Muscle of leg (tissue), 11 donors: ENCODE measurements around the gene NBDY. TPM values are rescaled to one million over a fixed set of nuclear protein-coding genes. Genes with fewer than 3 reads are reported as not detected.
A peak's percentile ranks its signal among the peaks of the same experiment; 100 is the strongest.

Source experiments
- DNase-seq: peaks from one replicate; pipeline ENCODE4 v3.0.0; 2013
- H3K27ac ChIP-seq: one replicate; pipeline ENCODE4 v1.5.1; 2013; ENCODE audit warnings: mild to moderate bottlenecking, low read length, control low read depth
- H3K27me3 ChIP-seq: one replicate; pipeline ENCODE4 v1.6.1; 2013; ENCODE audit warnings: low read length; ENCODE audit not compliant: control insufficient read depth, insufficient read depth
- H3K36me3 ChIP-seq: one replicate; pipeline ENCODE4 v1.6.1; 2013; ENCODE audit warnings: low read length; ENCODE audit not compliant: control insufficient read depth, insufficient read depth
- H3K4me1 ChIP-seq: one replicate; pipeline ENCODE4 v1.6.1; 2013; ENCODE audit warnings: low read length; ENCODE audit not compliant: control insufficient read depth, insufficient read depth
- H3K4me3 ChIP-seq: one replicate; pipeline ENCODE4 v1.5.1; 2013; ENCODE audit warnings: low read length, control low read depth
- H3K9me3 ChIP-seq: replicated peaks from 2 replicates; pipeline ENCODE4 v1.6.1; 2013; ENCODE audit warnings: low read depth, low read length; ENCODE audit not compliant: control insufficient read depth
- WGBS: methylation state at CpG from one replicate; pipeline ENCODE4 v1.1.5; 2013; ENCODE audit warnings: missing lambda C conversion rate; ENCODE audit not compliant: insufficient coverage; 5-methylcytosine and 5-hydroxymethylcytosine counted together
- polyA plus RNA-seq, 8 donors: library from polyadenylated mRNA; unstranded; fragments of 120-200 nt; gene quantifications; one replicate each; pipeline versions ENCODE4 v1.2.1 to v1.2.3, GENCODE V29; 2013; ENCODE audit warnings: inconsistent platforms in 1 of 8, low replicate concordance in 1 of 8; ENCODE audit not compliant: insufficient read length in 8 of 8, insufficient read depth in 1 of 8
- total RNA-seq: library from RNA; stranded (reverse); fragments of 120-200 nt; gene quantifications from one replicate; pipeline ENCODE4 v1.2.4, GENCODE V29; 2013

NBDY gene
- total and polyA plus RNA-seq, 9 donors = 8.1 to 52.5 (median 45.1) TPM

DNA sequence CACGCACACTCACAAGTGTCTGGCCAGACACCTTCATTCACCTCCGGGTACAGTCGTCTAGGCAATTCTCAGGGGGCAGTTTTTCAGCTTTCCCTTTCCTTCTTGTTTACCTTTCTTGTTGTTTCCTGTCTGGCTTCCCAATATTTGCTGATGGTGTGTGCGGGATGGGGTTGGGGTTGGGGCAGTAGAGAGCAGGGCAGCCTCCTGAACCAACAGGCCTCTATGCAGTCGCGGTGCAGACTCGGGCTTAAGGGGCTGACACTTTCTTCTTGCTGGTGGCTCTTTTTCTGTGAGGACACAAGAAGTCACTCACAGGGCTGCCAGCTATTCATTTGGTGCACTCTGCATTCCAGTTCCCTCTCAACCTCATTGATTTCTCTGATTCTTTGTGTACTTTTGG, 56.4 kb downstream of the NBDY start:
- Histone ChIP-seq H3K4me3 (no peak overlapping the region), H3K27me3 (no peaks in the 10 kb centered on the region), H3K36me3 (peaks cover 8% of the 10 kb centered on the region), H3K27ac (no peak overlapping the region), H3K9me3 (no peaks in the 10 kb centered on the region), H3K4me1 (peaks cover 21% of the 10 kb centered on the region)
- DNase-seq = no peak
- 80% methylated on average over 6 of the region's 7 CpGs for WGBS

DNA sequence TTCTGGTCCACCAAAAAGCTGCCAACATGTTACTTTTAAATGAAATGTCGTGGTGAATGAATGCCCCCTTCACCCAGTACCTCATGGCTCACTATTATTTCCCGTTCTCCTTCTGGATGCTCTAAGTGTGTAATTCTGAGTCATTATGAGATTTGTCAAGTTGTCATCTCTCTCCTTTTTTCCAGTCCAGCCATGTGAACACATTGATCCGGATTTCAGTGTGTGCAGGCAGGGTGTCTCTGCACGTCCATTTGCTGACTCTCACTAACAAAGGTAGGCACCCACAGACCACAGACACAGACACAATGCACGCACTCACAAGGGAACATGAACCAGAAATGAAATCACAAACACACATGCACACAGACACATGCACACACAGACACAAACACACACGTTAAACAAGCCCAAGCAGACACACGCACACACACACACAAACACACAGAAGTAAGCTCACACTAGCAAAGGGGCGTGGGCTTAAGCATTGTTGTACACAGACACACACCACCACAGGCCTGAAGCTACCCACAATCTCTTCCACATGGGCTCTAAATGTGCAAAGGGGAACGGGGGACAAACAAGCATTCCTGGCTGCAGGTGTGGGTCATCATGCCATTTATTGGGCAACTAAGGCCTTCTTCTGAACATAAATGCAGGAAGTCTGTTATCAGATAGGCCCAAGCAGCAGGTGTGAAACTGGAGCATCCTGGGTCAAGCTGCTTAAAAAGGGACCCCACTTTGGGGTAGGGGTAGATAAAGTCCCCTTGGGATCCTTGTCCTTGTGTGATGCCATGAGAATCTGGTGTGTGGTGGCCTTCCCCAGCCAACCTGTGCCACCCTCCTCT, 58.1 kb downstream of the NBDY start:
- Histone ChIP-seq H3K27ac (no peak overlapping the region), H3K4me1 (peaks cover 21% of the 10 kb centered on the region), H3K27me3 (peaks cover 2% of the 10 kb centered on the region), H3K36me3 (peaks cover 8% of the 10 kb centered on the region), H3K9me3 (no peaks in the 10 kb centered on the region), H3K4me3 (no peak overlapping the region)
- 77% methylated on average over 7 of the region's 9 CpGs for WGBS
- DNase-seq = no peak

DNA sequence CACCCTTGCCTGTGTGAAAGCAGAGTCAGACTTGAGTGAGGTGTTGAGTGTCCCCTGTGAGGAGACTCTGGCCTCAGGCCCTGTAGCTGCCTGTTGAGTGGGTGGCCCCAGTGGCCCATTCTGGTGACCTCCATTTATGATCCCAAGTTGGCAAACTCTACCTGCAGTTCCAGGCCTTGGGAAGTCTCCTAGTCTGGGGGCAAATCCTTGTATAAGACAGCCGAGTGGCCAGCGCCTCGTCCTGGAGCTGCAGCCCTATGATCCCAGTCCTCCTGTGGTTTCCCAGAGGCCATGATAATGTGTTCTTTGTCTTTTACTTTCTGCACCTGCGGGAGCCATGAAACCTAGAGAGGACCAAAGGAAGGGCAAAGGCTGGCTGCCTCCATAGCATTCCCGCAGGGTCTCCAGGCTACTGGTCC, 58.7 kb downstream of the NBDY start:
- H3K4me1 ChIP-seq = peaks cover 19% of the 10 kb centered on the region
- H3K9me3 ChIP-seq = no peaks in the 10 kb centered on the region
- H3K36me3 ChIP-seq = peaks cover 8% of the 10 kb centered on the region
- peaks cover 2% of the 10 kb centered on the region for H3K27me3 ChIP-seq
- H3K27ac ChIP-seq = no peak overlapping the region
- no peak overlapping the region for H3K4me3 ChIP-seq
- WGBS = 75% methylated on average over 2 of the region's 5 CpGs
- no peak for DNase-seq

DNA sequence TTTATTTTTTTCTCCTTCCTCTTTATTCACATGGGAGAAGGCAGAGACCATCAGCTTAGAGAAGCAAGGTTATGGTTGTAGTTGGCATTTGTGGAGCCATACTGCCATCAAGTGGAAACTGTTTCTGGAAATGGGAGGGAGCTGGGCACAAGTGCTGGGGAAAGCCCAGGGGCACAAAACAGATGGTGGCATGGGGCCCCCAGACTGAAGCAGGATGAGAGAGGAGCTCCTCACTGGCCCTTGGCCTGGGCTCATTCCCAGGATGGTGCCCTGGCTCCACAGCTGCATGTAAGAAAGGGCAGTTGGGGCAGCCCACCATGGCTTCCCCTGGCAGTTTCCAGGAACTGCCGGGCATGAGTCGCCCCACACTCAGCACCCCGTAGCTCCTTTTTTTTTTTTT, 59.2 kb downstream of the NBDY start:
- H3K27ac ChIP-seq = peak overlapping the region; percentile 25
- H3K4me1 ChIP-seq = peaks cover 16% of the 10 kb centered on the region
- H3K27me3 ChIP-seq = peaks cover 2% of the 10 kb centered on the region
- 56% methylated on average over 3 of the region's 3 CpGs for WGBS
- peaks cover 8% of the 10 kb centered on the region for H3K36me3 ChIP-seq
- H3K4me3 ChIP-seq = peak overlapping the region; percentile 8
- peak; percentile 51 for DNase-seq
- no peaks in the 10 kb centered on the region for H3K9me3 ChIP-seq

DNA sequence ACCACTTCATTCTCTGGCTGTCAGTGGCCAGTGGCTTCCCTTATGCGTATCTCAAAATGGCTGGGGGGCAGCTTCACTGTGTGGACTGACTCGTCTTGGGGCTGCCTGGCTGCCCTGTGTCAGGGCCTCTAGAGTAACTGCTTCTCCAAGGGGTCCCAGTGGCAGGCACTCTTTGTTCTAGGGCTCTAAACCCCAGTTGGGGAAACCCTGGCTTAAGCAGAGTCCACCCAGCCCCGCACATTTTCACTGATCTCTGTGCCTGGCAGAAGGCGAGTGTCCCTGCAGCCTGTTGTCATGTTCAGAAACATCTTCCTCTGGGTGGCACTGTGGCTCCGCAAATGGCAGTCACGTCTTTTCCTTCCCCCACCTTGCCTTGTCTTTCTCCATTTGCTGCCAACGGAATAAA, 59.7 kb downstream of the NBDY start:
- Histone ChIP-seq H3K27ac (peak overlapping the region; percentile 25), H3K27me3 (peaks cover 5% of the 10 kb centered on the region), H3K4me3 (peak overlapping the region; percentile 8), H3K9me3 (no peaks in the 10 kb centered on the region), H3K36me3 (peaks cover 8% of the 10 kb centered on the region), H3K4me1 (peaks cover 14% of the 10 kb centered on the region)
- no peak for DNase-seq
- 67% methylated on average over 5 of the region's 7 CpGs for WGBS

DNA sequence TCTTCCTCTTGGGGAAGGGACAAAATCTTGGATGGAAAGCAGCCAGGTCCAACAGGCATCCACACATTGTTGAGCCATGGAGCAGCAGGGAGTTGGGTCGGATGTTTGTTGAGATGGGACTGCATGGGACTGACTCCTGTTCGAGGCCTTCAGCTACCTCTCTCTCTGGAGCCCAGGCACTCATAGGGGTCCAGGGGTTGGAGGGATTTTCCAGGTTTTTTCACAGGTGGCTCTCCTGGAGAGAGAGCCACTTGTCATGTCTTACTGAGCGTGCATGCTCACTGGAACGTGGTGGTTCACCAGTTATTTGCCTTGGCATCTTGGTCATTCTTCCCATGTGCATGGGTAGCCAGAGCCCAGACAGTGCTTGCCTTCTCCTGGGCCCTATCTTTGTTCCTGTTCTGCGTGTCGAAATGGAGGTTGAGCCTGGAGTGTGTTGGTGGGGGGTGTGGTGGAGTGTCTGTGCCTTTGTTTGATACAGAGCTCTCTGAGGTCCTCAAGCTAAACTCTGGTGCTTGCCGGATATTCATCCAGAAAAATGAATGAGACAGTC, 60.6 kb downstream of the NBDY start:
- WGBS = 94% methylated on average over 5 of the region's 7 CpGs
- no peak overlapping the region for H3K4me3 ChIP-seq
- peaks cover 8% of the 10 kb centered on the region for H3K36me3 ChIP-seq
- peaks cover 8% of the 10 kb centered on the region for H3K27me3 ChIP-seq
- H3K9me3 ChIP-seq = no peaks in the 10 kb centered on the region
- H3K4me1 ChIP-seq = peaks cover 10% of the 10 kb centered on the region
- DNase-seq = no peak
- no peak overlapping the region for H3K27ac ChIP-seq

DNA sequence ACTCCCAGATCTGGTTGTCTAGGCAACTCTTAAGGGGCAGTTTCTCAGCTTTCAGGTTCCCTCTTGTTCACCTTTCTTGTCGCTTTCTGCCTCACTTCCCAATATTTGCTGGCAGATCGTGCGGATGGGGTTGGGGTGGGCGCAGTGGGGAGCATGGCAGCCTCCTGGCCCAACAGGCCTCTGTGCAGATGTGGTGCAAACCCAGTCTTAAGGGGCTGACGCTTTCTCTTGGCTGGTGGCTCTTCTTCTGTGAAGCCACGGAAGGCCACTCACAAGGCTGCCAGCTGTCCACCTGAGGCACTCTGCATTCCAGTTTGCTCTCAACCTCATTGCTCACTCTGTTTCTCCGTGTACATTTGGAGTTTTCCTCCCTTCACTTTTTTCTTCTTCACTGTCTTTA, 61.7 kb downstream of the NBDY start:
- Histone ChIP-seq H3K27ac (no peak overlapping the region), H3K4me1 (peaks cover 10% of the 10 kb centered on the region)
- 88% methylated on average over 2 of the region's 7 CpGs for WGBS

DNA sequence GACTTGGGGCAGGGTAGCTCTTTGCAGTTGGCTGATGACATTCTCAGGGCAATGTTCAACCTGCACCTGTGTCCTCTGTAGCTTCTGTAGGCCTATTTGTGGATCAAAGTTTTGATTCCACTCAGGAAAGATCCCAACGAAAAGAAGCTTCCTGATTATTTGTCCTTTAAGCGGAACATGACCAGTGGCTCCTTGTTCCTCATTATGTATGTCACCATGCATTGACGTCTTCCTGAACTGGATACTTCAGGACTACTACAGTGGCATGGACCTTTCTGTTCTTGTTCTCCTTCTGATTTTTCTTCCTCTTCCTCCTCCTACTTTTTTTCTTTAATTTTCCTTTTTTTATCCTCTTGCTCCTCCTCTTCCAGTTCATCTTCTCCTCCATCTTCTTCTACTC, 62.4 kb downstream of the NBDY start:
- Histone ChIP-seq H3K27me3 (peaks cover 12% of the 10 kb centered on the region), H3K4me1 (peaks cover 10% of the 10 kb centered on the region), H3K4me3 (no peak overlapping the region), H3K9me3 (no peaks in the 10 kb centered on the region), H3K36me3 (peaks cover 8% of the 10 kb centered on the region), H3K27ac (no peak overlapping the region)
- no peak for DNase-seq
- 77% methylated on average over 3 of the region's 3 CpGs for WGBS

More for the DNA sequence above, 61.7 kb downstream of the NBDY start:
- peaks cover 8% of the 10 kb centered on the region for H3K36me3 ChIP-seq
- no peak for DNase-seq
- H3K27me3 ChIP-seq = peaks cover 8% of the 10 kb centered on the region
- H3K9me3 ChIP-seq = no peaks in the 10 kb centered on the region
- no peak overlapping the region for H3K4me3 ChIP-seq

DNA sequence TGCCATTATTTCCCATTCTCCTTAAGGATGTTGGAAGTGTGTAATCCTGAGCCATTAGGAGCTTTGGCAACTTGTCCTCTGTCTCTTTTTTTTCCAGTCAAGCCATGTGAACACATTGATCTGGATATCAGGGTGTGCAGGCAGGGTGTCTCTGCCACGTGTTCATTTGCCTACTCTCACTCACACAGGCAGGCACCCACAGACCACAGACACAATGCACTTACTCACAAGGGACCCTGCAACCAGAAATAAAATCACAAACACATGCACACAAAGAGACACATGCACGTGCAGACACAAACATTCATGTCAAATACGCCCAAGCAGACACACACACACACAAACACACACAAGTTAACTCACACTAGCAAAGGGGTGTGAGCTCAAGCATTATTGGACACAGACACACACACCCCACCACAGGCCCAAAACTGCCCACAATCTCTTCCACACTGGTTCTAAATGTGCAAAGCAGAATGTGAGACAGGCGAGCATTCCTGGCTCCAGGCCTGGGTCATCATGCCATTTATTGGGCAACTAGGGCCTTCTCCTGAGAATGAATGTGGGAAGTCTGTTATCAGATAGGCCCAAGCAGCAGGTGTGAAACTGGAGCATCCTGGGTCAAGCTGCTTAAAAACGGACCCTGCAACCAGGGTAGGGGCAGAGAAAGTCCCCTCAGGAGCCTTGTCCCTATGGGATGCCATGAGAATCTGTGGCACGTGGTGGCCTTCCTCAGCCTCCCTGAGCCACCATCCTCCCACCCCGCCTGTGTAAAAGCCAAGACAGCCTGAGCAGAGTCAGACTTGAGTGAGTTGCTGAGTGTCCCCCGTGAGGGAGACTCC, 63.4 kb downstream of the NBDY start:
- no peak overlapping the region for H3K27ac ChIP-seq
- WGBS = 76% methylated on average over 6 of the region's 8 CpGs

DNA sequence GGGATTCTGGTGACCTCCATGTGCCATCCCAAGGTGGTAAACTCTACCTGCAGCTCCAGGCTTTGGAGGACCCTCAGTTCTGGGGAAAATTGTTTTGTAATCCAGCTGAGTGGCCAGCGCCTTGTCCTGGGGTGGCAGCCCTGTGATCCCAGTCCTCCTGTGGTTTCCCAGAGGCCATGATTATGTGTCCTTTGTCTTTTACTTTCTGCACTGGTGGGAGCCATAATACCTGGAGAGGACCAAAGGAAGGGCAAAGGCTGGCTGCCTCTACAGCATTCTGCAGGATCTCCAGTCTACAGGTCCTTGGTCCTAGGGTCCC, 64.0 kb downstream of the NBDY start:
- WGBS = 100% methylated on average over 1 of the region's 1 CpG
- no peak for DNase-seq

More for the DNA sequence above, 63.4 kb downstream of the NBDY start:
- Histone ChIP-seq H3K9me3 (no peaks in the 10 kb centered on the region), H3K27me3 (peaks cover 15% of the 10 kb centered on the region), H3K4me1 (peaks cover 10% of the 10 kb centered on the region), H3K36me3 (peaks cover 8% of the 10 kb centered on the region), H3K4me3 (no peak overlapping the region)
- no peak for DNase-seq

More for the DNA sequence above, 64.0 kb downstream of the NBDY start:
- H3K4me1 ChIP-seq = peaks cover 6% of the 10 kb centered on the region
- peaks cover 8% of the 10 kb centered on the region for H3K36me3 ChIP-seq
- no peak overlapping the region for H3K4me3 ChIP-seq
- peaks cover 15% of the 10 kb centered on the region for H3K27me3 ChIP-seq
- H3K27ac ChIP-seq = no peak overlapping the region
- no peaks in the 10 kb centered on the region for H3K9me3 ChIP-seq
